Erythroblast (primary cell): Measurements from ENCODE around the gene MOBP.

Experiments
- DNase-seq, 2 experiments: peaks; one replicate each; lab custom pipeline; 2025; lab: John Stamatoyannopoulos, UW
- GATA1 ChIP-seq: IDR thresholded peaks from 2 replicates; pipeline ENCODE4 v1.6.1; 2011; ENCODE audit warnings: low read depth, mild to moderate bottlenecking, control low read depth, low read length, moderate library complexity
- POLR2A ChIP-seq: IDR thresholded peaks from 2 replicates; pipeline ENCODE4 v1.6.1; 2011; ENCODE audit warnings: mild to moderate bottlenecking, low read length

Gene MOBP

DNA sequence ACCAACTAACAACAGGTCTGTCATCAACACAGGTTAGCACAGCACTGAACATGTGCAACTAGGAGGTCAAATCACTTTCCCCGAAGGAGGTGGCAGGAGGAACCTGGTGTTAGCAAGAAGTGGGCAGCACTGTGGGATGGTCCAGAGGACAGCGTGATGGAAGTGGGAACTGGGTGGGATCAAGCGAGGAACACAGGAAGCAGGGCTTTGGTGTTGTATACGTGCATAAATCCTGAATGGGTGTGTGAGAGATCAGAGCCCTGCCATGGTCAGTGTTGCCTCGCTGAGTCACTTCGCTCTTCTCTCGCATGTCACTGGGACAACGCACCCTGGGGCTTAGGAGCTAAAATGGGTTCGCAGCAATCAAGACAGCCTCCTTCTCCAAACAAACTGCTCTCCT, 62.1 kb downstream of the MOBP start:
- DNase-seq, result no peak
- TF ChIP-seq GATA1, result no peak
- no peak for TF ChIP-seq POLR2A

DNA sequence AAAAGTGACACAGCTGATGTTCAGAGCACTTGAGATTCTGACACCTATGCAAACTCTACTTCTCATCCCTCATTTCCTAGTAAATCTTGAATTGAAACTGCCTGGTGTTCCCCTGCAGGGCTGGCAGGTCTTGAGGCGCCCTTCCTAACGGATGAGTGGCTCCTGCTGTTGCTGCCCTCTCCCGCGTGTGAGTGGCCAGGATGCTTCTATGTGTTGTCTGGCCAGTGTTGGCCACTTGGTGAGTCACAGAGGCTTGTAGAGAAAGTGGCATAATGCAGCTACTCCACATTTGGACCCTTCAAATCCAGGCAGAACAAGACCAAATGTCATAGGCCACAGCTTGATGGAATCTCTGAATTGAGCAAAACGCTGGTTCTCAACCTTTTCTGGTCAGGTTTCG, 63.6 kb downstream of the MOBP start:
- TF ChIP-seq GATA1 (no peak), POLR2A (no peak)
- no peak for DNase-seq

- no peak for TF ChIP-seq GATA1
- no peak for TF ChIP-seq POLR2A
Observed at GRCh38 chr3:39531665-39532064, 64.2 kb downstream of the MOBP start.

GRCh38 chr3:39532777-39533176, 65.3 kb downstream of the MOBP start:
- TF ChIP-seq POLR2A (no peak), GATA1 (no peak)
- no peak for DNase-seq

More at GRCh38 chr3:39531665-39532064, 64.2 kb downstream of the MOBP start:
- DNase-seq, result no peak

DNA sequence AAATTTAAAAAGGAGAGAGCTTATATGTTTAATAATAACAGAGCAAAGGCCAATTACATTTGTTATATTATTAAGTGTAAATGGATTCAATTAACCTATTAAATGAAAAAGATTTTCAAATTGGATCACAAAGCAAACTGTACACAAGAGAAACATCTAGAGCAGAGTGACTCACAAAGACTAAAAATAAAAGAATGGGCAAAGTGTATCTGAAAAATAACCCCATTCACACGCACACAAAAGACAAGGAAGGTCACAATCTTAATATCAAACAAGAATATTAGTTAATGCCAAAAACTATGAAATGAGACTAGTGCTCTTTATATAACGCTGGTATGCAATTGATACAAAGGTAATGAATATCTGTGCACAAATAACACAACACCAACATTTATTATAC, 65.7 kb downstream of the MOBP start:
- TF ChIP-seq GATA1, result no peak
- TF ChIP-seq POLR2A, result no peak
- DNase-seq, result no peak

GRCh38 chr3:39540162-39540921, 72.9 kb downstream of the MOBP start:
- DNase-seq, result no peak
- no peak for TF ChIP-seq POLR2A
- TF ChIP-seq GATA1, result no peak

GRCh38 chr3:39541442-39541841, 74.0 kb downstream of the MOBP start:
- no peak for DNase-seq

DNA sequence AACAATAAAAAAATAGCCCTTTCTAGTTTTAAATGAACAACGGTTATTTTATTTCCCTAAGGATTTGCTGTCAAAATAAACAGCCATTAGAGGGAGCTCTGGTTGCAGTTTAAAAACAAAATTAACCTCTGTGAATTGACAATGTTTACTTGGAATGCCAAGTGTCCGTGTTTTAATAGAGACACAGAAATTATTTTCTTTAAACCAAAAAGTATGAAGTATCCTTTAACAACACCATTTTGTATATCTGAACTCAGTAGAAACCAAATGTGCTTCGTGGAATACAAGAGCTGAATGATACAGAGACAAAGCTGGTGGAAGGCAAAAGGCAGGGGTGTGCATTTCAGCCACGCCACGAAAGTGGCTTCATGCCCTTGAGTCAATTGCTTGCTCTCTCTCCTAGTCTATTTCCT, 74.4 kb downstream of the MOBP start:
- DNase-seq, result peak in 1 of 2 experiments; percentile 25
- TF ChIP-seq POLR2A (no peak), GATA1 (no peak)

More at GRCh38 chr3:39541442-39541841, 74.0 kb downstream of the MOBP start:
- no peak for TF ChIP-seq GATA1
- TF ChIP-seq POLR2A, result no peak

GRCh38 chr3:39542588-39542988, 75.1 kb downstream of the MOBP start:
- no peak for DNase-seq
- TF ChIP-seq GATA1 (no peak), POLR2A (no peak)

- TF ChIP-seq GATA1 (no peak), POLR2A (no peak)
- no peak for DNase-seq
Observed at GRCh38 chr3:39548282-39548681, 80.8 kb downstream of the MOBP start.

- no peak for TF ChIP-seq GATA1
- TF ChIP-seq POLR2A, result no peak
- peak in 1 of 2 experiments; percentile 22 for DNase-seq
Observed at GRCh38 chr3:39550354-39551051, 83.0 kb downstream of the MOBP start.
